Endothelial cell of umbilical vein (primary cell): ENCODE results near the gene GPR148. TPM values are rescaled to one million over a fixed set of nuclear protein-coding genes. Genes with fewer than 3 reads are reported as not detected.

ENCODE experiments used
- BruUV-seq: library from RNA; stranded (reverse); fragments of 400-500 nt; replicated peaks from 2 replicates; lab custom pipeline; 2021; lab: Mats Ljungman, UMichigan
- CTCF ChIA-PET: fragments of 300-600, 350-600 bp; sonication (Branson Sonifier 250); formaldehyde crosslinking; loops from one replicate; lab custom pipeline; 2021; ENCODE audit warnings: antibody characterized with exemption, inconsistent platforms; lab: Charles Lee
- POLR2A ChIA-PET: fragments of 300-600, 350-600 bp; sonication (Branson Sonifier 250); formaldehyde crosslinking; loops from one replicate; lab custom pipeline; 2021; ENCODE audit warnings: antibody characterized with exemption, inconsistent platforms; lab: Charles Lee
- DNase-seq: peaks from one replicate; pipeline ENCODE4 v3.0.0-alpha.2; 2011; ENCODE audit warnings: low read depth, low spot score
- FAIRE-seq: peaks from 2 replicates; lab custom pipeline; 2011; peaks lifted over from hg19 to GRCh38; lab: Jason Lieb, UNC
- H2AFZ ChIP-seq: 2 replicates; pipeline ENCODE4 v1.6.0; 2012; ENCODE audit warnings: low read depth, low read length, control low read depth, inconsistent platforms
- H3K27ac ChIP-seq: 2 replicates; pipeline ENCODE4 v1.5.1; 2011; ENCODE audit warnings: low read depth, mild to moderate bottlenecking, control low read depth, low read length, moderate library complexity; ENCODE audit not compliant: insufficient read depth
- H3K27me3 ChIP-seq, 2 experiments: 2 replicates each; pipeline versions ENCODE4 v1.6.0 to v1.6.1; 2011; ENCODE audit warnings: low read length in 2 of 2, mixed read lengths in 1 of 2; ENCODE audit not compliant: control insufficient read depth in 2 of 2, insufficient read depth in 2 of 2
- H3K36me3 ChIP-seq, 2 experiments: 2 replicates in 1 of 2; 3 replicates in 1 of 2; pipeline ENCODE4 v1.5.1; 2011; ENCODE audit warnings: low read length in 2 of 2, mild to moderate bottlenecking in 1 of 2, moderate library complexity in 1 of 2; ENCODE audit not compliant: control insufficient read depth in 2 of 2, insufficient read depth in 2 of 2; ENCODE audit errors: extremely low read depth in 1 of 2
- H3K4me1 ChIP-seq: 3 replicates; pipeline ENCODE4 v1.5.1; 2011; ENCODE audit warnings: mild to moderate bottlenecking, low read length; ENCODE audit not compliant: control insufficient read depth, insufficient read depth; ENCODE audit errors: extremely low read depth
- H3K4me2 ChIP-seq: 2 replicates; pipeline ENCODE4 v1.6.1; 2011; ENCODE audit warnings: low read length, control low read depth, mixed read lengths; ENCODE audit not compliant: insufficient read depth
- H3K4me3 ChIP-seq, 3 experiments: fragments of 200-600 bp in 1 of 3; sonication (generic), shearing (Covaris generic) in 1 of 3; replicated peaks in 1 of 3; 2 replicates each; pipeline ENCODE4 v1.5.1; 2011 to 2016; ENCODE audit warnings: control low read depth in 3 of 3, low read length in 3 of 3, mild to moderate bottlenecking in 2 of 3, inconsistent platforms in 1 of 3, low read depth in 1 of 3, moderate library complexity in 1 of 3; ENCODE audit not compliant: insufficient read depth in 1 of 3
- H3K79me2 ChIP-seq: 2 replicates; pipeline ENCODE4 v1.6.0; 2012; ENCODE audit warnings: low read length, inconsistent platforms; ENCODE audit not compliant: control insufficient read depth, insufficient read depth
- H3K9ac ChIP-seq: replicated peaks from 2 replicates; pipeline ENCODE3; 2011; ENCODE audit warnings: low read length, control low read depth; ENCODE audit not compliant: insufficient read depth; ENCODE audit errors: extremely low read depth
- H3K9me1 ChIP-seq: replicated peaks from 3 replicates; pipeline ENCODE4 v1.6.0; 2011; ENCODE audit warnings: mild to moderate bottlenecking, low read length; ENCODE audit not compliant: control insufficient read depth, insufficient read depth; ENCODE audit errors: extremely low read depth
- H3K9me3 ChIP-seq: replicated peaks from 2 replicates; pipeline ENCODE4 v1.5.1; 2012; ENCODE audit warnings: low read length, inconsistent platforms; ENCODE audit not compliant: control insufficient read depth, insufficient read depth
- H4K20me1 ChIP-seq: replicated peaks from 2 replicates; pipeline ENCODE3; 2011; ENCODE audit warnings: mild to moderate bottlenecking, low read length; ENCODE audit not compliant: control insufficient read depth, insufficient read depth; ENCODE audit errors: extremely low read depth
- EZH2 ChIP-seq: IDR thresholded peaks from 2 replicates; pipeline ENCODE4 v1.6.1; 2012; ENCODE audit warnings: borderline replicate concordance, low read depth, mild to moderate bottlenecking, moderate library complexity, low read length, inconsistent platforms; ENCODE audit not compliant: severe bottlenecking
- FOS ChIP-seq: IDR thresholded peaks from 2 replicates; pipeline ENCODE4 v1.6.1; 2011; ENCODE audit warnings: mild to moderate bottlenecking, low read length, moderate library complexity, borderline replicate concordance; ENCODE audit not compliant: insufficient read depth
- GATA2 ChIP-seq: IDR thresholded peaks from 2 replicates; pipeline ENCODE4 v1.7.0; 2011; ENCODE audit warnings: low read depth, mild to moderate bottlenecking, moderate library complexity, mixed read lengths, low read length; ENCODE audit not compliant: insufficient read length, insufficient read depth
- JUN ChIP-seq: IDR thresholded peaks from 2 replicates; pipeline ENCODE4 v1.6.1; 2011; ENCODE audit warnings: borderline replicate concordance, low read depth; ENCODE audit not compliant: insufficient read length, insufficient read depth
- MYC ChIP-seq: IDR thresholded peaks from one replicate; pipeline ENCODE4 v1.6.1; 2011; ENCODE audit warnings: mild to moderate bottlenecking, low read depth, low read length
- POLR2A ChIP-seq: IDR thresholded peaks from 2 replicates; pipeline ENCODE4 v1.6.1; 2012; ENCODE audit warnings: low read depth, mild to moderate bottlenecking, control low read depth, low read length
- POLR2AphosphoS5 ChIP-seq: IDR thresholded peaks from 2 replicates; pipeline ENCODE4 v1.6.1; 2012; ENCODE audit warnings: low read depth, mild to moderate bottlenecking, control low read depth, low read length, moderate library complexity; ENCODE audit not compliant: insufficient read depth
- dilution Hi-C: fragments of 300-500 bp; cut with MboI; formaldehyde crosslinking; loops from one replicate; pipeline ENCODE4 v1.15.0; 2019; ENCODE audit warnings: low sequenced_read_pairs; ENCODE audit not compliant: extremely low pct_ligation_motif_present
- intact Hi-C: fragments of 100-400 bp; cut with micrococcal nuclease; formaldehyde crosslinking; loops from one replicate; pipeline ENCODE4 v1.10.0; 2022
- polyA plus RNA-seq, 4 experiments: library from polyadenylated mRNA; depleted of rRNA in 3 of 4; stranded (reverse) in 3 of 4; unstranded in 1 of 4; fragments of >200 nt; gene quantifications; 2 replicates each; pipeline versions ENCODE4 v1.2.1 to v1.2.3, GENCODE V29; 2011 to 2012; ENCODE audit warnings: missing spikeins in 1 of 4
- total RNA-seq: library from RNA; stranded (reverse); gene quantifications from 2 replicates; pipeline ENCODE4 v1.2.3, GENCODE V29; 2021
- TF ChIP-seq, protein P1 (sequence below): IDR thresholded peaks from 2 replicates; pipeline ENCODE4 v1.6.1; 2011; ENCODE audit not compliant: insufficient read depth, insufficient read length
- TF ChIP-seq, protein P2 (sequence below), 2 donors: IDR thresholded peaks; 1 replicate in 1 of 2; 2 replicates in 1 of 2; pipeline ENCODE4 v1.5.1; 2011; ENCODE audit warnings: low read length in 2 of 2, mild to moderate bottlenecking in 2 of 2, moderate library complexity in 2 of 2, control low read depth in 1 of 2, inconsistent platforms in 1 of 2, low read depth in 1 of 2; ENCODE audit not compliant: insufficient read depth in 1 of 2; ENCODE audit errors: extremely low read depth in 1 of 2

The GPR148 gene
- total and polyA plus RNA-seq, 2 donors (not counting 3 experiments of a cell fraction or from before 2014, with no cell fraction given), result not detected

DNA sequence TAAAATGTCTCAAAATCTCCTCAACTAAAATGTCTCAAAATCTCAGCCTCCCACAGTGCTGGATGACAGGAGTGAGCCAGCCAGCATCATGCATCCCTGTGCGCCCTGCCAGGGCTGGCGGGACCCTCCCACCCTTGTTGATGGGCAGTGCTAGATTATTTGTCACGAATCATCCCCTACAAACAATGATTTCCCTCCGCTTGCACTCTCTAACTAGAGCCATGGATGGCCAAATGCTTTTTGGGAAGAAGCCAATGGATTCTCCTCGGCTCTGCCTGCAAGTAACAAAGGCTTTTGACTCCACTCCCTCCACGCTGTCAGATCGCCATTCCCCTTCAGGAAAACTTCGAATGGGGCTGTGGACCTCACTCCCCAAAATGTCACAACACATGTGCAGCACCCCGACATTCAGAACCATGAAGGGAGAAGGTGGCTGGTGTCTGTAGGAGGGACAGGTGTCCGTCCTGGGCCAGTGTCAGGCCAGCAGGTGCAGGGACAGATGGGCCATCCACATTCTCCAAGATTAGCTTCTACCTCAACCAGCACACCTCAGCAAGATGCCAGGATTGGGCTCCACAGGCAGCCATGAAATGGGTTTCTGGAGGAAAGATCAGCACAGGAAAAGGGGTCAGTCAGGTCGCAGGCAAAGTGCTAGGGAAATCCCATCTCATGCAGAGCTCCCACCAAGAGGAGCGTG lies 38.0 kb downstream of the GPR148 start:
- POLR2A ChIA-PET, result no interaction called here
- Histone ChIP-seq H4K20me1 (no peaks in the 10 kb centered on the region), H3K27ac (no peak overlapping the region), H3K4me1 (no peaks in the 10 kb centered on the region), H3K79me2 (no peaks in the 10 kb centered on the region), H3K4me3 (no peak overlapping the region), H2AFZ (no peak overlapping the region), H3K9me3 (no peaks in the 10 kb centered on the region), H3K27me3 (no peaks in the 10 kb centered on the region), H3K4me2 (no peak overlapping the region), H3K9me1 (no peaks in the 10 kb centered on the region), H3K9ac (no peak overlapping the region), H3K36me3 (no peaks in the 10 kb centered on the region)
- DNase-seq (no peak), FAIRE-seq (no peak)
- intact Hi-C loops (no loop called here), dilution Hi-C loops (no loop called here)
- BruUV-seq, result no TSS peak
- CTCF ChIA-PET, result no interaction called here
- no peak for TF ChIP-seq MYC
- no peak for TF ChIP-seq POLR2A
- no peak for TF ChIP-seq GATA2
- no peak for TF ChIP-seq EZH2
- TF ChIP-seq POLR2AphosphoS5, result no peak
- no peak for TF ChIP-seq FOS
- TF ChIP-seq, protein P1, sequence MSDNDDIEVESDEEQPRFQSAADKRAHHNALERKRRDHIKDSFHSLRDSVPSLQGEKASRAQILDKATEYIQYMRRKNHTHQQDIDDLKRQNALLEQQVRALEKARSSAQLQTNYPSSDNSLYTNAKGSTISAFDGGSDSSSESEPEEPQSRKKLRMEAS, result no peak
- TF ChIP-seq, protein P2, sequence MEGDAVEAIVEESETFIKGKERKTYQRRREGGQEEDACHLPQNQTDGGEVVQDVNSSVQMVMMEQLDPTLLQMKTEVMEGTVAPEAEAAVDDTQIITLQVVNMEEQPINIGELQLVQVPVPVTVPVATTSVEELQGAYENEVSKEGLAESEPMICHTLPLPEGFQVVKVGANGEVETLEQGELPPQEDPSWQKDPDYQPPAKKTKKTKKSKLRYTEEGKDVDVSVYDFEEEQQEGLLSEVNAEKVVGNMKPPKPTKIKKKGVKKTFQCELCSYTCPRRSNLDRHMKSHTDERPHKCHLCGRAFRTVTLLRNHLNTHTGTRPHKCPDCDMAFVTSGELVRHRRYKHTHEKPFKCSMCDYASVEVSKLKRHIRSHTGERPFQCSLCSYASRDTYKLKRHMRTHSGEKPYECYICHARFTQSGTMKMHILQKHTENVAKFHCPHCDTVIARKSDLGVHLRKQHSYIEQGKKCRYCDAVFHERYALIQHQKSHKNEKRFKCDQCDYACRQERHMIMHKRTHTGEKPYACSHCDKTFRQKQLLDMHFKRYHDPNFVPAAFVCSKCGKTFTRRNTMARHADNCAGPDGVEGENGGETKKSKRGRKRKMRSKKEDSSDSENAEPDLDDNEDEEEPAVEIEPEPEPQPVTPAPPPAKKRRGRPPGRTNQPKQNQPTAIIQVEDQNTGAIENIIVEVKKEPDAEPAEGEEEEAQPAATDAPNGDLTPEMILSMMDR (IDR thresholded peaks at IDR 0.05; ENCODE audit: extremely low read depth in 1 of 2, insufficient read depth in 1 of 2, low read depth in 1 of 2, low read length in 2 of 2), result no peak
- TF ChIP-seq JUN, result no peak
